ENCODE results near the gene BACH2. TPM values are rescaled to one million over a fixed set of nuclear protein-coding genes. Genes with fewer than 3 reads are reported as not detected.

BACH2 gene
- total and polyA plus RNA-seq, 2 of the 4 experiments (the other 2 are of a cell fraction), result 1.3 to 1.4 TPM

GRCh38 chr6:90237350-90237990, 59.2 kb downstream of the BACH2 start:
- ATAC-seq (ENCODE audit: low read depth), result no peak
- intact Hi-C loops (cut with micrococcal nuclease), result no loop called here

More at GRCh38 chr6:90237350-90237990, 59.2 kb downstream of the BACH2 start:
- dilution Hi-C loops (cut with HindIII; ENCODE audit: low sequenced_read_pairs, unreplicated experiment) (no loop called here), in situ Hi-C loops (cut with MboI; ENCODE audit: low sequenced_read_pairs) (no loop called here)
- no peak overlapping the region for H2BK20ac ChIP-seq (ENCODE audit: low read depth, low read length)
- no peak overlapping the region for H2AK9ac ChIP-seq (replicated peaks; ENCODE audit: low read depth, low read length, poor library complexity)
- H3K27ac ChIP-seq (ENCODE audit: insufficient read depth, low read length), result no peak overlapping the region
- H3K9ac ChIP-seq (ENCODE audit: low read depth, low read length), result no peak overlapping the region
- no peak overlapping the region for H3K56ac ChIP-seq (ENCODE audit: extremely low read depth, insufficient read depth, low read length)
- H2BK15ac ChIP-seq (ENCODE audit: low read depth, low read length), result no peak overlapping the region
- H4K20me1 ChIP-seq (ENCODE audit: insufficient read depth, low read length), result no peaks in the 10 kb centered on the region
- no peaks in the 10 kb centered on the region; the same call in 1 of the 2 replicates for H3K4me1 ChIP-seq (ENCODE audit: control insufficient read depth, insufficient read depth, low read length)
- H2AFZ ChIP-seq (replicated peaks; ENCODE audit: low read length, poor library complexity), result no peak overlapping the region
- TF ChIP-seq NFE2L2 (IDR thresholded peaks at IDR 0.05; ENCODE audit: low read depth, low read length) (no peak), RAD21 (IDR thresholded peaks at IDR 0.05; ENCODE audit: low read length) (no peak), RFX5 (IDR thresholded peaks at IDR 0.05; ENCODE audit: low read depth, low read length) (no peak), MAFK (IDR thresholded peaks at IDR 0.05; ENCODE audit: low read depth, low read length) (no peak), POLR2A (IDR thresholded peaks at IDR 0.05; ENCODE audit: low read depth, low read length) (no peak), SMC3 (IDR thresholded peaks at IDR 0.05; ENCODE audit: low read depth, low read length) (no peak), FOS (IDR thresholded peaks at IDR 0.05; ENCODE audit: low read depth, low read length) (no peak), CEBPB (IDR thresholded peaks at IDR 0.05; ENCODE audit: low read depth, low read length) (no peak), USF2 (IDR thresholded peaks at IDR 0.05; ENCODE audit: low read depth, low read length) (no peak), BHLHE40 (IDR thresholded peaks at IDR 0.05; ENCODE audit: low read depth, low read length) (no peak), MXI1 (IDR thresholded peaks at IDR 0.05; ENCODE audit: borderline replicate concordance, low read depth, low read length) (no peak)
- TF ChIP-seq, protein P1, sequence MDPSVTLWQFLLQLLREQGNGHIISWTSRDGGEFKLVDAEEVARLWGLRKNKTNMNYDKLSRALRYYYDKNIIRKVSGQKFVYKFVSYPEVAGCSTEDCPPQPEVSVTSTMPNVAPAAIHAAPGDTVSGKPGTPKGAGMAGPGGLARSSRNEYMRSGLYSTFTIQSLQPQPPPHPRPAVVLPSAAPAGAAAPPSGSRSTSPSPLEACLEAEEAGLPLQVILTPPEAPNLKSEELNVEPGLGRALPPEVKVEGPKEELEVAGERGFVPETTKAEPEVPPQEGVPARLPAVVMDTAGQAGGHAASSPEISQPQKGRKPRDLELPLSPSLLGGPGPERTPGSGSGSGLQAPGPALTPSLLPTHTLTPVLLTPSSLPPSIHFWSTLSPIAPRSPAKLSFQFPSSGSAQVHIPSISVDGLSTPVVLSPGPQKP (IDR thresholded peaks at IDR 0.05; ENCODE audit: borderline replicate concordance, low read depth, low read length), result no peak
- no peaks in the 10 kb centered on the region for H3K36me3 ChIP-seq (ENCODE audit: control insufficient read depth, insufficient read depth, low read length)
- no peaks in the 10 kb centered on the region for H3K9me3 ChIP-seq (ENCODE audit: control insufficient read depth, insufficient read depth, low read length)
- no peak overlapping the region for H3K4me2 ChIP-seq (ENCODE audit: low read depth, low read length)
- no peak overlapping the region for H4K5ac ChIP-seq (ENCODE audit: low read depth, low read length)
- H3K14ac ChIP-seq (replicated peaks; ENCODE audit: low read depth, low read length), result no peak overlapping the region
- H2BK120ac ChIP-seq (ENCODE audit: low read depth, low read length), result no peak overlapping the region
- ChIA-PET POLR2A (ENCODE audit: unreplicated experiment) (no interaction called here), CTCF (no interaction called here)
- H3K79me1 ChIP-seq (ENCODE audit: low read depth in 1 of 2, low read length in 2 of 2), result no peaks in the 10 kb centered on the region
- H3K18ac ChIP-seq (ENCODE audit: low read depth, low read length), result no peak overlapping the region
- H4K8ac ChIP-seq (ENCODE audit: low read depth in 2 of 2, low read length in 2 of 2), result no peak overlapping the region
- no peak overlapping the region for H3K4me3 ChIP-seq (ENCODE audit: insufficient read depth, low read depth, low read length)
- no CpG with 5 or more reads among the region's 4 CpGs for WGBS, 2 experiments (ENCODE audit: extremely low coverage in 2 of 2, insufficient read length in 1 of 2)
- DNase-seq, result no peak
- no peak overlapping the region for H4K91ac ChIP-seq (ENCODE audit: insufficient read depth, low read depth, low read length)
- no peak overlapping the region for H2AK5ac ChIP-seq (ENCODE audit: low read depth, low read length)
- no TSS peak for BruUV-seq (replicated peaks)
- H3K4ac ChIP-seq (ENCODE audit: low read depth, low read length), result no peak overlapping the region
- H2BK5ac ChIP-seq (ENCODE audit: low read depth, low read length, poor library complexity, severe bottlenecking), result no peak overlapping the region
- no peaks in the 10 kb centered on the region; the same call in 1 of the 2 replicates for H3K9me1 ChIP-seq (ENCODE audit: insufficient read depth, low read length)
- no peak overlapping the region for H3K23ac ChIP-seq (ENCODE audit: low read depth, low read length)
- no peaks in the 10 kb centered on the region for H3K27me3 ChIP-seq (ENCODE audit: control insufficient read depth, insufficient read depth, low read length)
